Liver (tissue), 9 donors: ENCODE data around the gene RNF135. TPM values are rescaled to one million over a fixed set of nuclear protein-coding genes. Genes with fewer than 3 reads are reported as not detected.

Experiments
- DNase-seq: peaks from one replicate; pipeline ENCODE4 v3.0.0-alpha.2; 2017; ENCODE audit warnings: low spot score
- H3K27ac ChIP-seq, 2 donors: one replicate each; pipeline ENCODE4 v1.7.0; 2013; ENCODE audit warnings: inconsistent platforms in 2 of 2, low read length in 2 of 2, control low read depth in 1 of 2, low read depth in 1 of 2, mild to moderate bottlenecking in 1 of 2
- H3K27me3 ChIP-seq, 4 donors: one replicate each; pipeline versions ENCODE4 v1.6.1 to v1.7.0; 2013; ENCODE audit warnings: low read length in 3 of 4, inconsistent platforms in 1 of 4, mild to moderate bottlenecking in 1 of 4, moderate library complexity in 1 of 4; ENCODE audit not compliant: control insufficient read depth in 4 of 4, insufficient read depth in 4 of 4
- H3K36me3 ChIP-seq, 4 donors: one replicate each; pipeline versions ENCODE4 v1.6.1 to v1.7.0; 2013; ENCODE audit warnings: low read length in 3 of 4, mild to moderate bottlenecking in 3 of 4, low read depth in 1 of 4, moderate library complexity in 1 of 4; ENCODE audit not compliant: control insufficient read depth in 4 of 4, insufficient read depth in 3 of 4
- H3K4me1 ChIP-seq, 4 donors: one replicate each; pipeline versions ENCODE4 v1.6.1 to v1.7.0; 2013; ENCODE audit warnings: low read length in 3 of 4, mild to moderate bottlenecking in 3 of 4, moderate library complexity in 1 of 4; ENCODE audit not compliant: control insufficient read depth in 4 of 4, insufficient read depth in 4 of 4
- H3K4me3 ChIP-seq, 3 donors: one replicate each; pipeline versions ENCODE4 v1.6.1 to v1.7.0; 2013; ENCODE audit warnings: low read length in 3 of 3, control low read depth in 1 of 3, low read depth in 1 of 3, mild to moderate bottlenecking in 1 of 3
- H3K9ac ChIP-seq, 2 donors: one replicate each; pipeline ENCODE4 v1.7.0; 2013; ENCODE audit warnings: low read length in 2 of 2, mild to moderate bottlenecking in 2 of 2, moderate library complexity in 2 of 2, control low read depth in 1 of 2, low read depth in 1 of 2
- H3K9me3 ChIP-seq, 4 donors: one replicate each; pipeline versions ENCODE4 v1.6.1 to v1.7.0; 2013; ENCODE audit warnings: low read length in 3 of 4; ENCODE audit not compliant: control insufficient read depth in 4 of 4
- EGR1 ChIP-seq, 2 donors: IDR thresholded peaks; 2 replicates each; pipeline ENCODE4 v1.6.1; 2016 to 2018; ENCODE audit warnings: antibody characterized with exemption in 2 of 2, low read depth in 2 of 2
- FOXA1 ChIP-seq: IDR thresholded peaks from 2 replicates; pipeline ENCODE4 v1.6.1; 2016; ENCODE audit warnings: antibody characterized with exemption
- GABPA ChIP-seq, 2 donors: IDR thresholded peaks in 1 of 2; conservative IDR thresholded peaks in 1 of 2; 2 replicates each; pipeline ENCODE4 v1.6.1; 2016; ENCODE audit warnings: antibody characterized with exemption in 2 of 2, mild to moderate bottlenecking in 1 of 2, moderate library complexity in 1 of 2
- HNF4A ChIP-seq, 2 donors: conservative IDR thresholded peaks; 2 replicates each; pipeline ENCODE4 v1.6.1; 2016; ENCODE audit warnings: antibody characterized with exemption in 2 of 2, mild to moderate bottlenecking in 2 of 2
- HNF4G ChIP-seq: IDR thresholded peaks from 2 replicates; pipeline ENCODE4 v1.6.1; 2016; ENCODE audit warnings: antibody characterized with exemption
- JUND ChIP-seq, 2 donors: IDR thresholded peaks; 2 replicates each; pipeline ENCODE4 v1.6.1; 2016; ENCODE audit warnings: antibody characterized with exemption in 2 of 2
- MAX ChIP-seq: IDR thresholded peaks from 2 replicates; pipeline ENCODE4 v1.6.1; 2016; ENCODE audit warnings: antibody characterized with exemption
- NR2F2 ChIP-seq: IDR thresholded peaks from 2 replicates; pipeline ENCODE4 v1.6.1; 2016; ENCODE audit warnings: antibody characterized with exemption
- RAD21 ChIP-seq, 2 donors: IDR thresholded peaks; 2 replicates each; pipeline ENCODE4 v1.6.1; 2016; ENCODE audit warnings: antibody characterized with exemption in 2 of 2, mild to moderate bottlenecking in 2 of 2
- REST ChIP-seq: IDR thresholded peaks from 2 replicates; pipeline ENCODE4 v1.6.1; 2016; ENCODE audit warnings: antibody characterized with exemption, mild to moderate bottlenecking
- RXRA ChIP-seq, 2 donors: IDR thresholded peaks; 2 replicates each; pipeline ENCODE4 v1.6.1; 2017 to 2018; ENCODE audit warnings: antibody characterized with exemption in 2 of 2, mild to moderate bottlenecking in 1 of 2
- SP1 ChIP-seq: IDR thresholded peaks from 2 replicates; pipeline ENCODE4 v1.6.1; 2018; ENCODE audit warnings: antibody characterized with exemption, mild to moderate bottlenecking
- TAF1 ChIP-seq: conservative IDR thresholded peaks from 2 replicates; pipeline ENCODE4 v1.6.1; 2016; ENCODE audit warnings: antibody characterized with exemption, mild to moderate bottlenecking
- YY1 ChIP-seq: IDR thresholded peaks from 2 replicates; pipeline ENCODE4 v1.6.1; 2016; ENCODE audit warnings: antibody characterized with exemption, mild to moderate bottlenecking
- WGBS: extraction: QIAGEN DNeasy Blood & Tissue Kit; methylation state at CpG from one replicate; pipeline ENCODE4 v1.1.7; 2013; 5-methylcytosine and 5-hydroxymethylcytosine counted together
- polyA plus RNA-seq, 2 donors: library from polyadenylated mRNA; stranded (reverse) in 1 of 2; unstranded in 1 of 2; fragments of 200-250 nt in 1 of 2; fragments of >200 nt in 1 of 2; fragmentation: Nextera tagmentation in 1 of 2; extraction: Ambion mirVana in 1 of 2; gene quantifications; one replicate each; pipeline versions ENCODE4 v1.2.1 to v1.2.3, GENCODE V29; 2013 to 2015
- total RNA-seq, 2 donors: library from RNA; depleted of rRNA; stranded (reverse); fragments of >200 nt; gene quantifications; one replicate each; pipeline ENCODE4 v1.2.3, GENCODE V29; 2014
- TF ChIP-seq, protein P1 (sequence below): IDR thresholded peaks from 2 replicates; pipeline ENCODE4 v1.6.1; 2016; ENCODE audit warnings: antibody characterized with exemption
- donor health status: healthy.
- donor health status: healthy.
- donor health status: healthy.
- donor health status: healthy.
- donor health status: healthy.

RNF135 gene
- total and polyA plus RNA-seq, 4 donors = 3.4 to 5.5 (median 3.7) TPM

GRCh38 chr17:31004160-31004559 is 33.3 kb downstream of the RNF135 start:
- H3K36me3 ChIP-seq = peaks cover 0 to 5% (median 2%) of the 10 kb centered on the region in 4 donors
- 76% methylated on average over 2 of the region's 2 CpGs for WGBS

DNA sequence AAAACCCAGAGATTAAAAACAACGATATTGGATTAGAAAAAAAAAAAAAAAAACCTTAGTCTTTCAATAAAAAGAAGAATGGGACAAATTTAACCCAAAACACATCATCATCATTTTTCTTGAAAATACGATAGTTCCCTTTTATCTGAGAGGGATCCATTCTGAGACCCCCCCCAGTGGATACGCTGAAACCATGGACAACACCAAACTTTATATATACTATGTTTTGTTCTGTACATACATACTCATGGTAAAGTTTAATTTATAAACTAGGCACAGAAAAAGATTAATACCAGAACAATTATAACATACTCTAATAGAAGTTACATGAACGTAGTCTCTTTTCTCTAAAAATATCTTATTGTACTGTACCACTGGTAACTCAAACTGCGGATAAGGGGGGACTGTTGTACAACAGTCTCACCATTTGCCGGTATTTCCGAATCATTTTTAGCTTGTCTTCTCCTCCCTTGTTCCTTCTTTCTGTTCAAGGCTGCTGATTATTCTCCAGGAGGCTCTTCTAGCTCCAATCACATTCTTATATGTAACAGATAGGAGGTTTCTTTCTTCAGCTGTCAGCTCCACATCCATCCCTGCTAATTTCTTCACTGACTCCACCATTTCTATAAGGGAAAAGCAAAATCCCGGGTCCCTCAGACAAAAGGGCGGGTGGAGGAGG is 37.0 kb downstream of the RNF135 start:
- Histone ChIP-seq H3K9ac (peak overlapping the region; percentile 22 to 42), H3K9me3 (no peaks in the 10 kb centered on the region), H3K27me3 (no peaks in the 10 kb centered on the region), H3K27ac (peak overlapping the region in 1 of 2 donors; percentile 13), H3K4me3 (peak overlapping the region; percentile 27 to 65 (median 63)), H3K4me1 (peaks cover 3 to 8% (median 4%) of the 10 kb centered on the region in 4 donors), H3K36me3 (no peaks in the 10 kb centered on the region)
- TF ChIP-seq RAD21 (IDR thresholded peaks at IDR 0.05) = no peak
- TF ChIP-seq MAX = no peak
- no peak for TF ChIP-seq GABPA (IDR thresholded peaks at IDR 0.05 in 1 of 2, conservative IDR thresholded peaks at IDR 0.05 in 1 of 2)
- no peak for TF ChIP-seq TAF1
- TF ChIP-seq FOXA1 = no peak
- TF ChIP-seq, protein P1, sequence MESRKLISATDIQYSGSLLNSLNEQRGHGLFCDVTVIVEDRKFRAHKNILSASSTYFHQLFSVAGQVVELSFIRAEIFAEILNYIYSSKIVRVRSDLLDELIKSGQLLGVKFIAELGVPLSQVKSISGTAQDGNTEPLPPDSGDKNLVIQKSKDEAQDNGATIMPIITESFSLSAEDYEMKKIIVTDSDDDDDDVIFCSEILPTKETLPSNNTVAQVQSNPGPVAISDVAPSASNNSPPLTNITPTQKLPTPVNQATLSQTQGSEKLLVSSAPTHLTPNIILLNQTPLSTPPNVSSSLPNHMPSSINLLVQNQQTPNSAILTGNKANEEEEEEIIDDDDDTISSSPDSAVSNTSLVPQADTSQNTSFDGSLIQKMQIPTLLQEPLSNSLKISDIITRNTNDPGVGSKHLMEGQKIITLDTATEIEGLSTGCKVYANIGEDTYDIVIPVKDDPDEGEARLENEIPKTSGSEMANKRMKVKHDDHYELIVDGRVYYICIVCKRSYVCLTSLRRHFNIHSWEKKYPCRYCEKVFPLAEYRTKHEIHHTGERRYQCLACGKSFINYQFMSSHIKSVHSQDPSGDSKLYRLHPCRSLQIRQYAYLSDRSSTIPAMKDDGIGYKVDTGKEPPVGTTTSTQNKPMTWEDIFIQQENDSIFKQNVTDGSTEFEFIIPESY = no peak
- no peak for TF ChIP-seq YY1
- TF ChIP-seq SP1 = no peak
- no peak for TF ChIP-seq HNF4G
- no peak for TF ChIP-seq HNF4A (conservative IDR thresholded peaks at IDR 0.05)
- no peak for TF ChIP-seq JUND (IDR thresholded peaks at IDR 0.05)
- no peak for TF ChIP-seq RXRA (IDR thresholded peaks at IDR 0.05)
- TF ChIP-seq EGR1 (IDR thresholded peaks at IDR 0.05; ENCODE audit: low read depth in 2 of 2) = no peak
- no peak for TF ChIP-seq NR2F2
- DNase-seq = no peak
- 74% methylated on average over 9 of the region's 9 CpGs for WGBS

More at GRCh38 chr17:31004160-31004559, 33.3 kb downstream of the RNF135 start:
- TF ChIP-seq HNF4G (no peak), REST (no peak), GABPA (IDR thresholded peaks at IDR 0.05 in 1 of 2, conservative IDR thresholded peaks at IDR 0.05 in 1 of 2) (no peak)
- Histone ChIP-seq H3K9ac (no peak overlapping the region), H3K27me3 (no peaks in the 10 kb centered on the region), H3K4me3 (no peak overlapping the region), H3K9me3 (no peaks in the 10 kb centered on the region), H3K4me1 (peaks cover 3 to 8% (median 4%) of the 10 kb centered on the region in 4 donors), H3K27ac (no peak overlapping the region)
- no peak for DNase-seq
